ENCODE measurements around the gene SOX14.

DNA sequence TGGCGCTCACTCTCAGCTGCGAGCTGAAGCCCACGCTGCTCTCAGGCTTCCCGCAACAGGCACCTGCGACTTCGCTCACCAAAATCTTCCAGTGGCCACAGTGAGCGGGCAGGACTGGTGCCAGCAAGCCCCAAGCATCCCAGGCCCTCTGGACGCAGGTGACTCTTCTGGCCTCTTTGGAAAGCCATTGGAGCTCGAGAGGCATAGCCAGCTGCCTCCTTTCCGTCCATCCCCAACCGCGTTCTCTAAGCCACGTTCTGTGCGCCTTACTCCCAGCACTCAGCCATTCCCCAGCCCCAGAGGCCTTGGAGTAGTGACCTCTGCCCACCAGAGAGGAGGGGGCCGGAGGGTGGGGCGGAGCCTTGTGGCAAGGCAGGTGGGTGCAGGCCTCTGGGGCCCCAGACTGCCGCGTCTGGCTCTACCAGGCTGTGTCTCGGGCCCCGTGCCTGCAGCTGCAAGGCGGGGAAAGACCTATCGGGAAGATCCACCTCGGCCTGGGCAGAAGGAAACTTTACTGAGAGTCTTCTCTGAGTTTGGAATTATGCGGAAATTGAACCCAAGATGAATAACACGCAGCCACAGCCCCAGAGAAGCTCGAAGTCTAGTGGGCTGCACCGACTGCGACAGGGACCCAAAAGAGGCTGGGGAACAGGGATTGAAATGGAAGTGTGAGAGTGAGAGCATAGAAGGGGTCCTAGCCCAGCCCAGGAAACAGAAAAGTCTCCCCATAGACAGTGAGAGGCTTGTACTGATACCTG, 3.6 kb upstream of the SOX14 start:
- TF ChIP-seq CTCF (conservative IDR thresholded peaks at IDR 0.05 in 1 of 2, IDR thresholded peaks at IDR 0.05 in 1 of 2; ENCODE audit: extremely low read depth in 1 of 2, insufficient read depth in 1 of 2, low read depth in 1 of 2, low read length in 2 of 2) (no peak), EZH2 (IDR thresholded peaks at IDR 0.05; ENCODE audit: borderline replicate concordance, low read length) (no peak)

Data from mammary epithelial cell (primary cell).